A673 (cell line): ENCODE data around the gene CTSS. TPM values are rescaled to one million over a fixed set of nuclear protein-coding genes. Genes with fewer than 3 reads are reported as not detected.

Experiments
- Bru-seq: library from RNA; stranded (reverse); fragments of 400-500 nt; gene quantifications from one replicate; lab custom pipeline; 2021; lab: Mats Ljungman, UMichigan
- BruChase-seq, 2 experiments: library from RNA; stranded (reverse); fragments of 400-500 nt; gene quantifications; one replicate each; lab custom pipeline; 2021; lab: Mats Ljungman, UMichigan
- BruUV-seq: library from RNA; stranded (reverse); fragments of 400-500 nt; replicated peaks from 2 replicates; lab custom pipeline; 2021; lab: Mats Ljungman, UMichigan
- CTCF ChIA-PET: fragments of 300-600 bp; sonication (Branson Sonifier 250); formaldehyde crosslinking; loops from one replicate; lab custom pipeline; 2022; ENCODE audit warnings: antibody characterized with exemption; lab: Charles Lee
- POLR2A ChIA-PET: fragments of 300-600 bp; sonication (Branson Sonifier 250); formaldehyde crosslinking; loops from one replicate; lab custom pipeline; 2022; ENCODE audit warnings: antibody characterized with exemption; ENCODE audit not compliant: low non-redundant PET; lab: Charles Lee
- DNase-seq: peaks from one replicate; pipeline ENCODE4 v3.0.0-alpha.2; 2015; ENCODE audit warnings: low spot score
- H3K27ac ChIP-seq: fragments of 200-600 bp; sonication (generic); 2 replicates; pipeline ENCODE4 v1.5.1; 2016; ENCODE audit warnings: mixed run types, low read depth, mild to moderate bottlenecking, mixed read lengths, antibody characterized with exemption, low read length; ENCODE audit not compliant: poor library complexity, severe bottlenecking
- H3K27me3 ChIP-seq: fragments of 200-600 bp; sonication (generic); replicated peaks from 2 replicates; pipeline ENCODE4 v1.6.1; 2017; ENCODE audit warnings: mixed run types, low read depth, mild to moderate bottlenecking, mixed read lengths, antibody characterized with exemption, low read length; ENCODE audit not compliant: insufficient read depth, poor library complexity
- H3K36me3 ChIP-seq: fragments of 200-600 bp; sonication (generic); 2 replicates; pipeline ENCODE4 v1.6.1; 2016; ENCODE audit warnings: mixed run types, mild to moderate bottlenecking, mixed read lengths, antibody characterized with exemption, low read length; ENCODE audit not compliant: insufficient read depth, poor library complexity, severe bottlenecking
- H3K4me1 ChIP-seq: fragments of 200-600 bp; sonication (generic); 2 replicates; pipeline ENCODE4 v1.6.1; 2017; ENCODE audit warnings: mixed run types, mild to moderate bottlenecking, mixed read lengths, antibody characterized with exemption, low read length; ENCODE audit not compliant: insufficient read depth, poor library complexity, severe bottlenecking
- H3K4me3 ChIP-seq: fragments of 200-600 bp; sonication (generic); 2 replicates; pipeline ENCODE4 v1.5.1; 2016; ENCODE audit warnings: low read depth, mixed run types, mild to moderate bottlenecking, mixed read lengths, low read length; ENCODE audit not compliant: poor library complexity, severe bottlenecking
- H3K9me3 ChIP-seq: fragments of 200-600 bp; sonication (generic); 2 replicates; pipeline ENCODE4 v1.6.1; 2016; ENCODE audit warnings: mixed run types, low read depth, mild to moderate bottlenecking, mixed read lengths, antibody characterized with exemption, low read length; ENCODE audit not compliant: poor library complexity, severe bottlenecking
- CTCF ChIP-seq: fragments of 300-800, 200-600 bp; sonication (generic); conservative IDR thresholded peaks from 2 replicates; pipeline ENCODE4 v1.5.1; 2017; ENCODE audit warnings: low read depth, mild to moderate bottlenecking, antibody characterized with exemption, low read length, moderate library complexity, mixed read lengths
- EZH2 ChIP-seq: fragments of 200-600 bp; sonication (generic); IDR thresholded peaks from 2 replicates; pipeline ENCODE4 v1.6.1; 2017; ENCODE audit warnings: borderline replicate concordance, low read depth, mild to moderate bottlenecking, mixed read lengths, antibody characterized with exemption, low read length; ENCODE audit not compliant: poor library complexity, severe bottlenecking
- intact Hi-C: fragments of 100-400 bp; cut with micrococcal nuclease; formaldehyde crosslinking; loops from one replicate; pipeline ENCODE4 v1.10.0; 2022; ENCODE audit not compliant: unreplicated experiment
- long read RNA-seq: library from polyadenylated mRNA; stranded (forward); transcript quantifications from one replicate; pipeline ENCODE4 v2.0.0, GENCODE V29; 2022
- total RNA-seq: library from RNA; stranded (reverse); gene quantifications from 2 replicates; pipeline ENCODE4 v1.2.3, GENCODE V29; 2021

The CTSS gene
- total RNA-seq, result 3.5 and 5.4 TPM in 2 replicates
- percentile 42 among the genes with signal in this experiment for Bru-seq, nascent RNA
- BruChase-seq, experiment 1, labeled RNA remaining after a 2-hour chase, result percentile 37 among the genes with signal in this experiment
- percentile 45 among the genes with signal in this experiment for BruChase-seq, experiment 2, labeled RNA remaining after a 6-hour chase
- long read RNA-seq, full-length matches to known transcripts, result 8 of 10 reads
- long read RNA-seq, partial matches to known transcripts, result 2 of 10 reads
- long read RNA-seq, other reads (novel, unspliced or antisense), result 0 of 10 reads

DNA sequence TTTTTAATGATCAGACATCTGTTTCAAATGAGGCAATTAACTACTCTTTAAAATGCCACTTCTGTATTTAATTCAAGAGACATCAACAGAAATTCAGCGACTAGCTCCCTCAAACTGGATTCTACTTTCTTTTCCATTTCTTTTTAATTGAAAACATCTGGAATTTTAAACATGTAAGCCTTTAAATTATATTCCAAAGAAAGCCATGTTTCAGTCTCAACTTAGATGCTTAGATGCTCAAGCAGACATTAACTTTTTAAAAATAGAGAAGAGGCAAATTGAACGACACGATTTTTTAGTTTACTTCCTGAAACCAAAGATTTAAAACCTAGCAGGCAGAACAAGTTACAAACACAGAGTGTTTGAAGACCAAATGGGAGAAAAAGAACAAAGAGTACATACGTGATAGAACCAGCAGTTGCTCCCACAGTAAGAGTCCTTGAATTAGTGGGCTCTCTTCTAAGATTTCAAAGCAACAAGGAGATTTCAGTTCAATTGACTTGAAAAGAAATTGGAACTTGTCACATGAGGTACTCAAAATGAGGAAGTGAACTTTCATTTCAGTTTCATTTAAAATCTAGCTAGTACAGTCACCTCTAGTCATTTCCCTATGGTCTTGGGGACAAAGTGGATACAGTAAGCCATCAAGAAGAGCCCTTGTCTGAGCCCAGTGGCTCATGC is at the start of gene CTSS:
CTSS (minus strand) TSS at position 483 of the 681 bp plus-strand sequence. CDS start 1,015 bp downstream, outside the sequence.
- intact Hi-C loops, result no loop called here
- Histone ChIP-seq H3K4me3 (peak within 1 kb of the TSS; percentile 26), H3K27me3 (no peaks in the 10 kb centered on the region), H3K27ac (peak within 1 kb of the TSS; percentile 15), H3K9me3 (no peaks in the 10 kb centered on the region), H3K36me3 (no peaks in the 10 kb centered on the region), H3K4me1 (peaks cover 4% of the 10 kb centered on the region)
- ChIA-PET POLR2A (no interaction called here), CTCF (no interaction called here)
- peak; percentile 17 for DNase-seq
- BruUV-seq, result TSS peak; percentile 88
- no peak for TF ChIP-seq CTCF
- TF ChIP-seq EZH2, result no peak

DNA sequence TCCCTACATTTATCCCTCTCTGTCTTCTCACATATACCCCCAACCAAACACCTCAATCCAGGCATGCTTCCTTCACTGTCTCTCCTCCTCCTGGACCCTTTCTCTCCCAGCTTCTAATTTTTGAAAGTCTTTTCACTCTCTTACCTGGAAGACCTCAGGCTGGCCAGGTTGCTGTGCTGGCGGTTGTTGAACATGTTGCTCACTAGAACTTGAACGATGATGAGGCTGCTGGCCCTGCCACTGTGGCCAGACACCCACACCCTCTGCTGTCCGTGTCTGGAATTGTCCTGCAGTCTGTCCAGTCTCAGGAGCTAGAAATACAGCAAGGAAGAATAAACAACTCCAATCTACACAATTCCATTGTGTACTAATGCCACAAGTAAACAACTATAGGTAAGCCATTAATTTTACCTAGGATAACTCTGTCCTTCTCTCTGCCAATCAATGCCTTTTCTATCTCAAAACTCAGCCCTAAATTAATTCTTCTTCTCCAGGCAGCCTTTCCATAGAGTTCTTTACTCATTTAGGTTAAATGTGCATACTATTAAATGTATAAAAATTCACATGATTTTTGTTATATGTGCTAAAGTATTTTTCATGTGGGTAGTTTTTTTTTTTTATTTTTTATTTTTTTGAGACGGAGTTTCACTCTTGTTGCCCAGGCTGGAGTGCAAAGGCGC is 47.6 kb upstream of the CTSS start:
- Histone ChIP-seq H3K4me3 (no peak overlapping the region), H3K27me3 (no peaks in the 10 kb centered on the region), H3K4me1 (peaks cover 5% of the 10 kb centered on the region), H3K36me3 (peaks cover 51% of the 10 kb centered on the region), H3K27ac (no peak overlapping the region), H3K9me3 (no peaks in the 10 kb centered on the region)
- BruUV-seq, result no TSS peak
- ChIA-PET CTCF (interaction anchor here (0.6 to 1.6 kb wide), 3 partner anchors 193 to 196 kb away, joined by 4 to 6 read pairs (median 4); no protein-coding TSS in a partner anchor), POLR2A (no interaction called here)
- TF ChIP-seq EZH2 (no peak), CTCF (peak; percentile 61)
- intact Hi-C loops, result loop anchor here (5.0 to 10.0 kb wide), 2 partner anchors 191 to 348 kb away; no protein-coding TSS in a partner anchor
- DNase-seq, result peak; percentile 54

DNA sequence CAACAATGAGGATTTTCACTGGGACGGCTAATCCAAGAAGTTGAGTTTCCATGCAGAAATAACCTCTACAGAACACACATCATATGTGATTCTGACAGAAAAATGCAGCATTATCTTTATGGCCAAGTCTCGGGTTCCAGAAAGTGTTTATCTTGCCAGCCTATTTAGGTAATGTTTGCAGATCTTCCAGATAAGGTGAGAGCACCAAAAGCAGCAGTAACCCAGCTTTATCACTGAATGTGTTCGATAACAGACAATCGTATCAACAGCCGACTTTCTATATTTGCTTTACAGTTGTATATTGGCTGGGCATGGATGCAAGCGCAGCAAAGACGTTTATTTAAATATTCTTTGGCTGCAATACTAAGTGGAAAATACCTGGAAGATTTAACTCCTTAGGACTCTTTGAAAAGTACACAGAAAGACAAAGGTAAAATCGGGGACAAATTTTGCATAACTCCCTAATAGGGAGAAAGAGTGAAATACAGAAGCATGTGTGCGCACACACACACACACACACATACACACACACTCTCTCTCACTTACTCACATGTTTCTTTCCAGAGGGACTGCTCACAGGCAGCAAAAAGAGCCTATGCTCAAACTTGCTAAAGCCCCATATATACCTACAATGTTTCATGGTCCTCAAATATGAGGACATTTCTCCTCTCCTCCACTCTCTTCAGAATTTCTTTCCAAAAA is 45.5 kb upstream of the CTSS start:
- H3K9me3 ChIP-seq, result no peaks in the 10 kb centered on the region
- H3K4me1 ChIP-seq, result peaks cover 21% of the 10 kb centered on the region
- intact Hi-C loops, result loop anchor here (5.0 to 10.0 kb wide), 2 partner anchors 189 to 346 kb away; no protein-coding TSS in a partner anchor
- no peak for DNase-seq
- ChIA-PET CTCF (no interaction called here), POLR2A (no interaction called here)
- H3K36me3 ChIP-seq, result peaks cover 31% of the 10 kb centered on the region
- BruUV-seq, result no TSS peak
- H3K27ac ChIP-seq, result no peak overlapping the region
- no peak overlapping the region for H3K4me3 ChIP-seq
- TF ChIP-seq EZH2 (no peak), CTCF (no peak)
- no peaks in the 10 kb centered on the region for H3K27me3 ChIP-seq
